ENCODE results near the gene PCYOX1L.

PCYOX1L gene

GRCh38 chr5:149333711-149334443 is 24.0 kb upstream of the PCYOX1L start:
- TF ChIP-seq CTCF (IDR thresholded peaks at IDR 0.05; ENCODE audit: low read length, missing control alignments): no peak
- DNase-seq (ENCODE audit: low read depth): peak; percentile 19
- no peak overlapping the region for H3K4me3 ChIP-seq (replicated peaks; ENCODE audit: low read depth, low read length)

GRCh38 chr5:149337736-149338135 is 20.1 kb upstream of the PCYOX1L start:
- no peak for TF ChIP-seq CTCF (IDR thresholded peaks at IDR 0.05; ENCODE audit: low read length, missing control alignments)
- DNase-seq (ENCODE audit: low read depth): no peak

GRCh38 chr5:149338364-149338763 is 19.5 kb upstream of the PCYOX1L start:
- no peak for TF ChIP-seq CTCF (IDR thresholded peaks at IDR 0.05; ENCODE audit: low read length, missing control alignments)
- no peak for DNase-seq (ENCODE audit: low read depth)

More at GRCh38 chr5:149337736-149338135, 20.1 kb upstream of the PCYOX1L start:
- H3K4me3 ChIP-seq (replicated peaks; ENCODE audit: low read depth, low read length): no peak overlapping the region

GRCh38 chr5:149340920-149341319 is 16.9 kb upstream of the PCYOX1L start:
- no peak for TF ChIP-seq CTCF (IDR thresholded peaks at IDR 0.05; ENCODE audit: low read length, missing control alignments)
- DNase-seq (ENCODE audit: low read depth): no peak
- H3K4me3 ChIP-seq (replicated peaks; ENCODE audit: low read depth, low read length): no peak overlapping the region

More at GRCh38 chr5:149338364-149338763, 19.5 kb upstream of the PCYOX1L start:
- H3K4me3 ChIP-seq (replicated peaks; ENCODE audit: low read depth, low read length): no peak overlapping the region

- no peak for TF ChIP-seq CTCF (IDR thresholded peaks at IDR 0.05; ENCODE audit: low read length, missing control alignments)
- H3K4me3 ChIP-seq (replicated peaks; ENCODE audit: low read depth, low read length): no peak overlapping the region
- DNase-seq (ENCODE audit: low read depth): no peak
Observed at GRCh38 chr5:149341876-149342275, 16.0 kb upstream of the PCYOX1L start.

- TF ChIP-seq CTCF (IDR thresholded peaks at IDR 0.05; ENCODE audit: low read length, missing control alignments): no peak
- DNase-seq (ENCODE audit: low read depth): no peak
- no peak overlapping the region for H3K4me3 ChIP-seq (replicated peaks; ENCODE audit: low read depth, low read length)
Observed at GRCh38 chr5:149344151-149344550, 13.7 kb upstream of the PCYOX1L start.
